Ishikawa (cell line): ENCODE results near the gene KRT9.

Experiments
- CEBPB ChIP-seq: IDR thresholded peaks from 2 replicates; pipeline ENCODE4 v1.6.1; 2012
- CREB1 ChIP-seq: IDR thresholded peaks from 2 replicates; pipeline ENCODE4 v1.6.1; 2012; ENCODE audit warnings: low read depth
- EGR1 ChIP-seq: IDR thresholded peaks from 2 replicates; pipeline ENCODE4 v1.6.1; 2012
- EP300 ChIP-seq: IDR thresholded peaks from 2 replicates; pipeline ENCODE4 v1.6.1; 2012; ENCODE audit warnings: borderline replicate concordance
- FOXM1 ChIP-seq: IDR thresholded peaks from 2 replicates; pipeline ENCODE4 v1.6.1; 2012; ENCODE audit warnings: low read depth, borderline replicate concordance
- NFIC ChIP-seq: IDR thresholded peaks from 2 replicates; pipeline ENCODE4 v1.6.1; 2012
- RAD21 ChIP-seq: IDR thresholded peaks from 2 replicates; pipeline ENCODE4 v1.6.1; 2012; ENCODE audit warnings: low read depth
- TAF1 ChIP-seq: IDR thresholded peaks from 2 replicates; pipeline ENCODE4 v1.6.1; 2012; ENCODE audit warnings: low read depth, mild to moderate bottlenecking
- TCF12 ChIP-seq: IDR thresholded peaks from 2 replicates; pipeline ENCODE4 v1.6.1; 2012; ENCODE audit warnings: low read depth
- TEAD4 ChIP-seq: IDR thresholded peaks from 2 replicates; pipeline ENCODE4 v1.6.1; 2012
- YY1 ChIP-seq: IDR thresholded peaks from 2 replicates; pipeline ENCODE4 v1.6.1; 2012; ENCODE audit warnings: low read depth
- ZBTB7A ChIP-seq: IDR thresholded peaks from 2 replicates; pipeline ENCODE4 v1.6.1; 2012; ENCODE audit warnings: low read depth
- TF ChIP-seq, protein P1 (sequence below): IDR thresholded peaks from 2 replicates; pipeline ENCODE4 v1.6.1; 2012
- TF ChIP-seq, protein P2 (sequence below): IDR thresholded peaks from 2 replicates; pipeline ENCODE4 v1.6.1; 2012
- TF ChIP-seq, protein P3 (sequence below): IDR thresholded peaks from 2 replicates; pipeline ENCODE4 v1.6.1; 2012; ENCODE audit warnings: low read depth, mild to moderate bottlenecking

Gene KRT9

DNA sequence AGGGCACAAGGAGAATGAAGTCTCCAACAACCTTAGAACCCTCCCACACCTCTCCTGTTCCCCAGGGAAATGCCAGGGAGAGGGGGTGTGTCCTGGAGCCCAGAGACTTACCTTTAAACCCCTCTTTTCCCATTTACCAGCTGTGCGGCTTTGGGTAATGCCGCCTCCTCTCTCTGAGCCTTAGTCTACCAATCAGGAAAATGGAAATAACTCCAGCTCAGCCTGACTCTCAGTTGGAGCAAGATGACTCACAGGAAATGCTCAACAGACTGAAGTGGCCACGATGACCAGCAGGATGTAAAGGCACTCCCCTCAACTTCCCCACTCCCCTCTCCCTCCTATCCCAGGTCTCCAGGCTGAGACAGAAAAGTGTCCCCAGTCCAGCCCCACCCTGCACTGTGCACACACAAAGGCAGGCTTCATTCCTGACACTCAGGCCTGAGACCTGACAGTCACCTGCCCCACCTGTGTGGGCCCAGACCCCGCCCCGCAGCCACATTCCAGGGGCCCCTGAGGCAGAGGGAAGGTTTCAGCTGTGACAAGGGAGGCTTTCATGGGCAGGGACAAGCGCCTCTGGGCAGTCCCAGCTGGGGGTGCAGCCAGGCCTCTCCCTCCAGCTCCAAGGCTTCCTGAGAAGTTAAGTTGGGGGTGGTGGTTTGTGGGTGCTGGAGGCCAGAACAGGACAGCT, 50.1 kb downstream of the KRT9 start:
- TF ChIP-seq, protein P1, sequence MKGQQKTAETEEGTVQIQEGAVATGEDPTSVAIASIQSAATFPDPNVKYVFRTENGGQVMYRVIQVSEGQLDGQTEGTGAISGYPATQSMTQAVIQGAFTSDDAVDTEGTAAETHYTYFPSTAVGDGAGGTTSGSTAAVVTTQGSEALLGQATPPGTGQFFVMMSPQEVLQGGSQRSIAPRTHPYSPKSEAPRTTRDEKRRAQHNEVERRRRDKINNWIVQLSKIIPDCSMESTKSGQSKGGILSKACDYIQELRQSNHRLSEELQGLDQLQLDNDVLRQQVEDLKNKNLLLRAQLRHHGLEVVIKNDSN, result no peak
- TF ChIP-seq TEAD4, result peak; percentile 91
- peak; percentile 25; the same call in 1 of the 2 replicates for TF ChIP-seq TCF12
- no peak for TF ChIP-seq CREB1
- TF ChIP-seq, protein P2, sequence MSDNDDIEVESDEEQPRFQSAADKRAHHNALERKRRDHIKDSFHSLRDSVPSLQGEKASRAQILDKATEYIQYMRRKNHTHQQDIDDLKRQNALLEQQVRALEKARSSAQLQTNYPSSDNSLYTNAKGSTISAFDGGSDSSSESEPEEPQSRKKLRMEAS, result peak; percentile 57; the same call in 1 of the 2 replicates
- TF ChIP-seq EGR1, result no peak
- TF ChIP-seq TAF1, result no peak
- TF ChIP-seq FOXM1, result peak; percentile 24; the same call in 1 of the 2 replicates
- peak; percentile 49; the same call in 1 of the 2 replicates for TF ChIP-seq EP300
- TF ChIP-seq YY1, result no peak
- TF ChIP-seq CEBPB, result no peak
- 0 out of 2 replicates have a peak, but pooled peaks have one; percentile 25 for TF ChIP-seq NFIC
- TF ChIP-seq ZBTB7A, result no peak
- no peak; the same call in 1 of the 2 replicates for TF ChIP-seq RAD21
- TF ChIP-seq, protein P3, sequence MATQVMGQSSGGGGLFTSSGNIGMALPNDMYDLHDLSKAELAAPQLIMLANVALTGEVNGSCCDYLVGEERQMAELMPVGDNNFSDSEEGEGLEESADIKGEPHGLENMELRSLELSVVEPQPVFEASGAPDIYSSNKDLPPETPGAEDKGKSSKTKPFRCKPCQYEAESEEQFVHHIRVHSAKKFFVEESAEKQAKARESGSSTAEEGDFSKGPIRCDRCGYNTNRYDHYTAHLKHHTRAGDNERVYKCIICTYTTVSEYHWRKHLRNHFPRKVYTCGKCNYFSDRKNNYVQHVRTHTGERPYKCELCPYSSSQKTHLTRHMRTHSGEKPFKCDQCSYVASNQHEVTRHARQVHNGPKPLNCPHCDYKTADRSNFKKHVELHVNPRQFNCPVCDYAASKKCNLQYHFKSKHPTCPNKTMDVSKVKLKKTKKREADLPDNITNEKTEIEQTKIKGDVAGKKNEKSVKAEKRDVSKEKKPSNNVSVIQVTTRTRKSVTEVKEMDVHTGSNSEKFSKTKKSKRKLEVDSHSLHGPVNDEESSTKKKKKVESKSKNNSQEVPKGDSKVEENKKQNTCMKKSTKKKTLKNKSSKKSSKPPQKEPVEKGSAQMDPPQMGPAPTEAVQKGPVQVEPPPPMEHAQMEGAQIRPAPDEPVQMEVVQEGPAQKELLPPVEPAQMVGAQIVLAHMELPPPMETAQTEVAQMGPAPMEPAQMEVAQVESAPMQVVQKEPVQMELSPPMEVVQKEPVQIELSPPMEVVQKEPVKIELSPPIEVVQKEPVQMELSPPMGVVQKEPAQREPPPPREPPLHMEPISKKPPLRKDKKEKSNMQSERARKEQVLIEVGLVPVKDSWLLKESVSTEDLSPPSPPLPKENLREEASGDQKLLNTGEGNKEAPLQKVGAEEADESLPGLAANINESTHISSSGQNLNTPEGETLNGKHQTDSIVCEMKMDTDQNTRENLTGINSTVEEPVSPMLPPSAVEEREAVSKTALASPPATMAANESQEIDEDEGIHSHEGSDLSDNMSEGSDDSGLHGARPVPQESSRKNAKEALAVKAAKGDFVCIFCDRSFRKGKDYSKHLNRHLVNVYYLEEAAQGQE, result no peak

DNA sequence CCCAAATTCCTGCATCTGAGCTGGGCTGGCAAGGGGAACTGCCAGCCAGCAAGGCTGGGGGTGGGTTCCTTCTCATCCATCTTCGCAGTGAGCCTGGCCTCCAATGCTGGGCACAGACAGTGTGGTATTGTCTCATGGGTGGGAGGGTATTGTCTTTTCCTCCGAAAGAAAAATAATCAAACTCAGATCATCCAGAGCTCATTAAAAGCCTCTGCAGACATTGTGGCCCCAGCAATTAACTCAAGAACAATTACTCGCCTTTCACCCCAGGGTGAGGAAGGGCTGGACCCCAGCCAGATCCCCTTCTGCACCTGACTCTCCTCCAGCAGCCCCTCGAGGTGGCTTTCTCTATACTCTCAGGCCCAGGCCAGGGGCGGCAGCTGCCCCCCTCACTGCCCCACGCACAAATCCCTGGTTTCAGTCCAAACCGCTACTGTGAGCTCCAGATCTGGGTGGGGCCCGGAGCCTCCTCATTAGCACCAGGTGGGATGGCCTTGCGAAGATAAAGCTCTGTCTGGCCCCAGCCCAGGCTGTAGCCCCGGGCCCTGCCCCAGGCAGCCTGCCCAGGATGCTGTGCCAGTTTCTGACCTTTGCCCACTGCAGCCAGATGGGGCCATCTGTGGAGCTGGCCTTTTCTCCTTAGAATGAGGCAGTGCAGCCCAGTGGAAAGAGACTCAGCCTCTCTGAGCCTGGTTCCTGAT, 50.9 kb downstream of the KRT9 start:
- TF ChIP-seq NFIC (0 out of 2 replicates have a peak, but pooled peaks have one; percentile 9), EP300 (no peak), RAD21 (no peak), TCF12 (no peak)
- TF ChIP-seq, protein P1, result no peak

DNA sequence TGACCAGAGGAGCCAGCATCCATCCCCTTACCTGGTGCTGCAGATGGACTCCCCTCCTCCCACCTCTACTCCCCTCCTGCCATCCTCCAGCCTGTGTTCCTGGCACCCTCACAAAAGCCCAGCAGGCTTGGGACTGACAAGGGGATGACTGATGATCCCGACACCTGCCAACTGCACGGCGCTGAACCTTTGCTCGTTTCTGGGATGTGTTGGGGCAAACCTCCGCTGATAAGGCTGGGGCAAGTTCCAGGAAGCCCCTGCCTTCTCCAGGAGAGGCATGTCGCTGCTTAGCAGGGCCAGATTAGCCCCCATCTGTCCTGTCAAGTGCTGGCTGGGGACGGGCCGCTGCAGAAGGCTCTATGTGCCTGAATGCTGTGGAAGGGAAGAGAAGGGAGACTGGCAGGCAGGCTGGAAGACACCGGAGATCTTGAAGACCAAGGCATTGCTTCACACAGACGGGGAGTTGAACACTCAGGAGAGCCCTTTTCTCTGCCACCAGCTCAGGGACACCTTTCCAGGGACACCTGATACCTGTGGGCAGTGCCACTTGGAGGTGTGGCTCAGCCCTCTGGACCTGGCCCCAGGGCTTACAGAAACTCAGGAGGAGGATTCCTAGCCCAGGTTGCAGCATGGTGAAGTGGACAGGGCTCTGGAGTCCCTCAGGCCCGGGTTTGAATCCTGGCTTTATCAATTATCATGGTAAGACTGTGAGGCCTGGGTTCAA, 52.2 kb downstream of the KRT9 start:
- TF ChIP-seq TEAD4, result no peak
- TF ChIP-seq, protein P2, result no peak
- TF ChIP-seq NFIC, result 0 out of 2 replicates have a peak, but pooled peaks have one; percentile 36
- no peak for TF ChIP-seq FOXM1
- TF ChIP-seq, protein P1, result no peak

DNA sequence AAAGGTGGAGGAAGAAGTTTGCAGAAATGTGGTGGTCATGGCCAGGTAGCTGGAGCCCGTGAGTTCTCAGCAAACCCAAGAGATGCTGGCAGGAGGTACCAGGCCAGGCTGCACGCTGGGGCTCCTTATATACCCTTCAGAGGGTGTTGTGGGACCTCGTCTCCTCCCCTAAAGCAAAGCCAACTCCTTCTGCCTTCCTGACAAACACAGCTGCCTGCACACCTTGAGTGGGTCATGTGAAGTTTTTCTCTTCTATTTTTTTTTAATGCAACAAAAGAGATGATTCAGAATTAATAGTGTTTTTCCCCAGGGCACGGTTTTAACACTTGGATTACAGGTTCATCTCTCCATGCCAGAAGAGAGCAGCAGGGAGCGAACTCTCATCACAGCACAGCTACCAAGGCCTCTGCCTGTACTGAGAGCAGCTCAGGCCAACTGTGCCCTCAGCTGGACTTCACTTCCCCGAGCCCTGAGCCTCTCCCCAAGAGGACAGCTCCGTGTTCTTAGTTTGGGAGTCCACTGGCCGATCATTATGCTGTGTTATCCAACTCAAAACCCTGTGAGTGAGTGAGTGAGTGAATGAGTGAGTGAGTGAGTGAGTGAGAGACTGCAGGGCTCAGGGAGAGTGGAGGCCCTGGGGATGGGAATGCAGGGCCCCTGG, 52.9 kb downstream of the KRT9 start, which contains the start of gene KRT15:
Gene KRT15 (minus strand): TSS at position 102 of the 661 bp plus-strand sequence. CDS start 63 bp downstream, at position 39.
- TF ChIP-seq CREB1 (no peak), TEAD4 (no peak), ZBTB7A (no peak), YY1 (no peak), TCF12 (no peak), TAF1 (no peak), EGR1 (no peak), NFIC (no peak)
- TF ChIP-seq, protein P3, result no peak
- TF ChIP-seq, protein P1, result no peak
